ENCODE results near the gene MOAP1.

Gene MOAP1

GRCh38 chr14:93153121-93153520 is 31.6 kb downstream of the MOAP1 start:
- TF ChIP-seq CTCF (IDR thresholded peaks at IDR 0.05): no peak

- no peak for TF ChIP-seq CTCF (IDR thresholded peaks at IDR 0.05)
These were observed 34.2 kb downstream of the MOAP1 start for GRCh38 chr14:93150227-93151208.

GRCh38 chr14:93148979-93149378 is 35.7 kb downstream of the MOAP1 start:
- no peak for TF ChIP-seq CTCF (IDR thresholded peaks at IDR 0.05)

- no peak for TF ChIP-seq CTCF (IDR thresholded peaks at IDR 0.05)
These were observed 38.6 kb downstream of the MOAP1 start for GRCh38 chr14:93146119-93146518.

GRCh38 chr14:93142854-93143652 is 41.6 kb downstream of the MOAP1 start:
- no peak for TF ChIP-seq CTCF (IDR thresholded peaks at IDR 0.05)

GRCh38 chr14:93137864-93138263 is 46.8 kb downstream of the MOAP1 start:
- no peak for TF ChIP-seq CTCF (IDR thresholded peaks at IDR 0.05)

GRCh38 chr14:93136009-93136408 is 48.7 kb downstream of the MOAP1 start:
- no peak for TF ChIP-seq CTCF (IDR thresholded peaks at IDR 0.05)
